Activated naive CD4-positive, alpha-beta T cell treated with Interleukin-2 at 50 U/mL for 16 hours (primary cell): ENCODE results near the gene DGKD.
"Not testable (repeated sequence)": the region's sequence is repeated elsewhere in the genome, so short reads cannot be mapped to it uniquely, and the experiment has no call there.

Source experiments
- DNase-seq: peaks from one replicate; pipeline ENCODE4 v3.0.0-alpha.2; 2020

The DGKD gene

GRCh38 chr2:233387225-233387624 lies 32.9 kb downstream of the DGKD start:
- no peak for DNase-seq

GRCh38 chr2:233387667-233388528 lies 33.6 kb downstream of the DGKD start:
- DNase-seq, result no peak

- no peak for DNase-seq
These were observed 35.4 kb downstream of the DGKD start for GRCh38 chr2:233389601-233390125.

GRCh38 chr2:233395687-233396086 lies 41.4 kb downstream of the DGKD start:
- no peak for DNase-seq

GRCh38 chr2:233396726-233397665 lies 42.7 kb downstream of the DGKD start:
- not testable (repeated sequence) for DNase-seq

- peak; percentile 40 for DNase-seq
These were observed 45.3 kb downstream of the DGKD start for GRCh38 chr2:233399306-233400225.

GRCh38 chr2:233400341-233400740 lies 46.0 kb downstream of the DGKD start:
- no peak for DNase-seq

GRCh38 chr2:233400961-233401360 lies 46.7 kb downstream of the DGKD start:
- no peak for DNase-seq

- no peak for DNase-seq
These were observed 48.1 kb downstream of the DGKD start for GRCh38 chr2:233402346-233402745.

GRCh38 chr2:233402789-233403188 lies 48.5 kb downstream of the DGKD start:
- DNase-seq, result no peak

- peak; percentile 68 for DNase-seq
These were observed 49.9 kb downstream of the DGKD start for GRCh38 chr2:233404222-233404621.

- no peak for DNase-seq
These were observed 52.6 kb downstream of the DGKD start for GRCh38 chr2:233406865-233407264.

GRCh38 chr2:233407771-233408181 lies 53.5 kb downstream of the DGKD start:
- no peak for DNase-seq

- DNase-seq, result no peak
These were observed 54.3 kb downstream of the DGKD start for GRCh38 chr2:233408366-233409285.

- DNase-seq, result no peak
These were observed 55.1 kb downstream of the DGKD start for GRCh38 chr2:233409286-233409991.

- no peak for DNase-seq
These were observed 56.0 kb downstream of the DGKD start for GRCh38 chr2:233410196-233410760.

GRCh38 chr2:233411162-233411561 lies 56.9 kb downstream of the DGKD start:
- DNase-seq, result no peak

- no peak for DNase-seq
These were observed 58.1 kb downstream of the DGKD start for GRCh38 chr2:233412405-233412804.

- DNase-seq, result no peak
These were observed 58.8 kb downstream of the DGKD start for GRCh38 chr2:233413046-233413445.
